Renal cortex interstitium (tissue), 11 donors: Measurements from ENCODE around the gene EEPD1. TPM values are rescaled to one million over a fixed set of nuclear protein-coding genes. Genes with fewer than 3 reads are reported as not detected.

ENCODE experiments used
- DNase-seq, 11 donors: peaks; one replicate each; pipeline ENCODE4 v3.0.0-alpha.2; 2013; ENCODE audit warnings: low read depth in 9 of 11, low spot score in 4 of 11; ENCODE audit errors: extremely low read depth in 1 of 11
- polyA plus RNA-seq, 3 donors: library from polyadenylated mRNA; unstranded; fragments of 120-200 nt; gene quantifications; one replicate each; pipeline ENCODE4 v1.2.1, GENCODE V29; 2013; ENCODE audit not compliant: insufficient read length in 3 of 3

Gene EEPD1
- polyA plus RNA-seq, 3 donors = 6.5 to 7.9 (median 6.6) TPM

- DNase-seq = no peak
These were observed 130.7 kb downstream of the EEPD1 start for GRCh38 chr7:36283711-36284130.

- DNase-seq = no peak
These were observed 131.5 kb downstream of the EEPD1 start for GRCh38 chr7:36284456-36285090.

- DNase-seq = no peak
These were observed 132.2 kb downstream of the EEPD1 start for GRCh38 chr7:36285276-36285675.

GRCh38 chr7:36286226-36286625, 133.2 kb downstream of the EEPD1 start:
- no peak for DNase-seq

DNA sequence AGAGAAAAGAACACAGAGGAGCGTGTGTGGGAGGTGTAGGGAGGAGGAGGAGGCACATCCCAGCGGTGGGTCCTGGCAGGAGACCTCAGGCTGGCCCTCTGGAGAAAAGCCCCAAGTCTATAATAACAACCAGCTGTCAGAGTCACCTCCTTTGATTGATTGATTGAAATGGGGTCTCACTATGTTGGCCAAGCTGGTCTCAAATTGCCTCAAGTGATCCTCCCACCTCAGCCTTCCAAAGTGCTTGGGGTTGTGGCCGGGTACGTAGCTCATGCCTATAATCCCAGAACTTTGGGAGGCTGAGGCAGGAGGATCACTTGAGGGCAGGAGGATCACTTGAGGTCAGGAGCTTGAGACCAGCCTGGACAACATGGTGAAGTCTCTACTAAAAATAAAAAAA, 133.6 kb downstream of the EEPD1 start:
- no peak for DNase-seq

GRCh38 chr7:36287371-36288241, 134.6 kb downstream of the EEPD1 start:
- DNase-seq = no peak

GRCh38 chr7:36288501-36288900, 135.4 kb downstream of the EEPD1 start:
- no peak for DNase-seq

GRCh38 chr7:36289833-36290661, 137.0 kb downstream of the EEPD1 start:
- no peak for DNase-seq

GRCh38 chr7:36291387-36292316, 138.6 kb downstream of the EEPD1 start:
- DNase-seq = peak; percentile 63 to 88 (median 83)

- no peak for DNase-seq
These were observed 142.0 kb downstream of the EEPD1 start for GRCh38 chr7:36295090-36295489.

DNA sequence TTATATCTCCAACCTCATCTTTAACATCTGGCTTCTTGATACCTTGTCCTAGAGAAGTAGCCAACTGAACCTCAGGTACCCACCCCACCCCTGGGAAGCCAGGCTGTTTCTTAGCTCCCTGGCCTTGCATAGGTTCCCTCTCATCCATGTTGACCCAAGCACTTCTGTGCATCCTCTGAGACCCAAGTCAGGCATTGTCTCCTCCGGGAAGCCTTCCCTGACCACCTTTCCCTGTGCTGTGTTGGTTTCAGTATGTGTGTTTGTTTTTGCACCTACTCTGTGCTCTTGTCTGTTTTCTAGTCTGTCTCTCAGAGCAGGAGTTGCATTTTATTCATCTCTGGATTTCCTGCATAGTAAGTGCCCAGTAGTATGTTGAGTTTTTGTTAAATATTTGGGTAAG, 143.2 kb downstream of the EEPD1 start:
- no peak for DNase-seq

- DNase-seq = no peak
These were observed 144.4 kb downstream of the EEPD1 start for GRCh38 chr7:36297364-36298009.

DNA sequence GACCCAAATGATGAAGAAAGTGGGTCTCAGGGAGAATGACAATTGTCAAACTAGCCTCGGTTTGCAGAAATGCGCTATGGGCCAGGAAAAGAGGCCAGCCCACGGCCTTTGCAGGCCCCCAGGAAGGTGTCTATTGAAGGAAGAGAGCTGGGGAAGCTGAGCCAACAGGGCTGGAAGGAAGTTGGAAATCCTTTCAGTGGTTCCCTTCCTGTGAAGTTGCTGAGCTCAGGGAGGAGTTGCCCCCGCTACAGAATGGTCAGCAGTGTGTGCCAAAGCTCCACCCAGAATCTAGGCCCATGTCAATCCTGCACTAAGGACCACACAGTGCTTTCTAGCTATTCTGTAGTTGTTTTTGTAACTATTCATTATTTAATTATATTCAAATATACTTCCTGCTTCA, 145.1 kb downstream of the EEPD1 start:
- no peak for DNase-seq

- no peak for DNase-seq
These were observed 146.2 kb downstream of the EEPD1 start for GRCh38 chr7:36299223-36299774.

DNA sequence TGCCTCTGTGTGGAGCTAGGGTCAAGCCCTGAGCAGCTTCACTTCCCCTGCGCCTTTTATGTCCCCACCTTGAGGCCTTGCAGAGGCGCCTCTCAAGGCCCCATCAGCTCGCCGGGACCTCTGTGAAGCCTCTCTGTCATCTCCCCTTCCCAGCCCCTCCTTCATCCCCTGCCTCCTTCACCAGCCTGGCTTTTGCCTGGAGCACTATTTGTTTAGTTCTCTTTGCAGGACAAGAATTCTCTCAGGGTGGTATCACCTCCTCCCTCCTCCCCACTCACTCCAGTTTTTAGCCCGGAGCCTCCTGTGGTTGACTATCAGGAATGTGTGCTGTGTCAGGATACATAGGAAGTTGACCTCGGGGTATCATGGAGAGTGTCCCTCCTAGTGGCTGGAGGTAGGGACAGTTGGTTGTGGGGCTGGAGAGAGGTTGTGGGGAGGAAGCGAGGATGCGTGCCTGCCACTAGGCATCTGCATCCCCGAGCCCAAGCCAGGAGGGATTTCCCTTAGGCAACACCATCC, 146.8 kb downstream of the EEPD1 start:
- DNase-seq = no peak

GRCh38 chr7:36300696-36301350, 147.8 kb downstream of the EEPD1 start:
- DNase-seq = no peak
